Measurements from ENCODE around the gene POLRMT.

The POLRMT gene

DNA sequence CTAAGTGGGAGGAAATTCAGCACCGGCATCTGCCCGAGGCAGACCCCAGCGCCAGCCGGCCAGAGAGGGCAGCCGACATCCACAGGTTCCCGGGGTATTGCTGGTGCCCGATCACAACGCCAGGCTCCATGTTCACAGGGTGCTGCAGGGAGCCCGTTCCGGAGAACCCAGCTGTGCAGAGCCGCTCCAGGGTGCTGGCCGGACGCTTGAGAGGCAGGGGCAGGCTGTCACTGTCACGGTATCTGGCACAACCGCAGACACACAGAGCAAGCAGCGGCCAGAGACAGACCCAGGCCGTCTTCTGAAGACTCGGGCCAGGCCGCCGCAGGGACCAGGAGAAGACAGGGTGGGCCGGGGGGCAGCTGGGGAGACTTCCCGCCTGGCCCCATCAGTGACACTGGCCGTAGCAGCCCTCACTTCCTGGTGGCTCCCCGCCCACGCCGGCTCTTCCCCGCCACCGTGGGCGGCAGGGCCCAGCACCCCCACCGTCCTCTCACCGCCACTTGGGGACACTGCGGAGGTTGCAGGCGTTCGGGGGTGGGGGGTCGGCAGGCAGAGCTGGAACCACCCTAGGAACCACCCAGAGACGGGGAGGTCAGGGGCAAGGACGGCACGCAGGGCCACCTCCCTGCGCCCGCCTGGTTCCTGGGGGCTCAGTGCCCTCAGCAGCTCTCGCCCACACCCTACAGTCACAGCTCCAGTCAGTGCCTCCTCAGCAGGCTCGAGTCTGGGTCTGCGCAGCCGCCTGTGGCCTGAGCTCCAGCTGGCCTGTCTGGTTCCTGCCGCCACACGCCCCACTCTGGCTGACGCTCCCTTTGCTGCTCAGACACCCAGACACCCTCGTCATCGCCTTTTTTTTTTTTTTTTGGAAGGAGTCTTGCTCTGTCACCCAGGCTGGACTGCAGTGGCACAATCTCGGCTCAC lies 25.8 kb upstream of the POLRMT start:
- H3K36me3 ChIP-seq (ENCODE audit: control insufficient read depth, insufficient read depth, low read length) = no peaks in the 10 kb centered on the region
- no peak overlapping the region for H3K9ac ChIP-seq (ENCODE audit: low read length)
- H3K4me3 ChIP-seq (ENCODE audit: low read length) = no peak overlapping the region
- H3K27ac ChIP-seq (ENCODE audit: low read depth, low read length) = no peak overlapping the region
- H3K4me1 ChIP-seq (ENCODE audit: control insufficient read depth, insufficient read depth, low read length) = peaks cover 10% of the 10 kb centered on the region
- H3K27me3 ChIP-seq (ENCODE audit: control insufficient read depth, insufficient read depth, low read length) = no peaks in the 10 kb centered on the region

DNA sequence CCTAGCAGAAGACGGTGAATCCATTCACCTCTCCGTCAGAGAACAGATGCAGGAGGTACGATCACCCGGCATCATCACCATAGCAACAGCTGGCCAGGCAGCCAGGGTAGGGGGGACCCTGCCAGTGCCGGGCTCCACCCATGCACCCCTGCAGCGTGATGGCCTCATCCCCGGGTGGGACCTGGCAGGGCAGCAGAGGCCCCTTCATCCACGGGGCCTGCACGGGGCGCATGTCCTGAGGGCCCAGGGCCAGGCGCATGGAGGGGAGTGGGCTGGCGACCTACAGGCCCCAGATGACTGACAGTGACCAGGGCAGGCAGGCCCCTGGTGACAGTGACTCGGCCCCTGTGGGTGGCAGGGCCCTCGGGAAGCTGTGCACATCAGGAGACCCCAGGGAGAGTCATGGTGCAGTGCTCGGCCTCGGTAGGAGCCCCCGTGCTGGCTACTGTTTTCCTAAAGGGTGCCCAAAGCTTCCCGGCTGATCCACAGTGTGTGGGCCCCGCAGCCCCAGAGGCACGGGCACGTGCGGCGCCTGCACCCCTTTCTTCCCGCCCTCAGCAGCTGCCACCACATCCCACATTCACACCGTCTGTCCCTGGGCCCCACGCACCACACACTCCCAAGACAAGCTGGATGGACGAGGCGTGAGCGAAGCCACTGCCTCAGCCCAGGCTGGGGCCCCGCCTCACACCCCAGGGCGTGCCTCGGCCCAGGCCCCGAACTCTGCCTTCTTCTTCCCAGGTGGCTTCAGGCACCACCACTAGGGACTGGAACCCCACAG lies 24.9 kb upstream of the POLRMT start:
- H3K36me3 ChIP-seq (ENCODE audit: control insufficient read depth, insufficient read depth, low read length) = peaks cover 6% of the 10 kb centered on the region
- no peak overlapping the region for H3K4me3 ChIP-seq (ENCODE audit: low read length)
- H3K27me3 ChIP-seq (ENCODE audit: control insufficient read depth, insufficient read depth, low read length) = no peaks in the 10 kb centered on the region
- peaks cover 5% of the 10 kb centered on the region for H3K4me1 ChIP-seq (ENCODE audit: control insufficient read depth, insufficient read depth, low read length)
- no peak overlapping the region for H3K27ac ChIP-seq (ENCODE audit: low read depth, low read length)
- H3K9ac ChIP-seq (ENCODE audit: low read length) = no peak overlapping the region

DNA sequence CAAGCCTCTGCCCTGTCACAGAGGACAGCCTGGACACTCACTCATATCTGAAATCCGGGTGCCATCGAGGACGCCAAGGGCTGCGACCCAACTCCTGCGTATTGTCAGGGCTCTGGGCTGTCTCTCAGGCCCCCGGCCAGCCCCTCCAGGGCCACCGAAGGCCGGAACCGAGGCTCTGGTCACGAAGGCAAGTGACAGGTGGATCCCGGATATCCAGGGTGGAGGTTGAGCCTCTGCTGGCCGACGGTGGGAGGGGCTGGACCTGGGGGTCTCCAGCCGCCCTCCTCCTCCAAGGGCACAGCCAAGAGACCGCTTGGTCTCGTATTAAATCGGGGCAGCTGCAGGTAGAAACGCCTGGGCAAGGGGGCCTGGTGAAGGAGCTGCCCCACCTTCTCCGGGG lies 24.3 kb upstream of the POLRMT start:
- Histone ChIP-seq H3K9ac (ENCODE audit: low read length) (no peak overlapping the region), H3K27ac (ENCODE audit: low read depth, low read length) (no peak overlapping the region), H3K4me1 (ENCODE audit: control insufficient read depth, insufficient read depth, low read length) (peaks cover 5% of the 10 kb centered on the region), H3K4me3 (ENCODE audit: low read length) (no peak overlapping the region), H3K36me3 (ENCODE audit: control insufficient read depth, insufficient read depth, low read length) (peaks cover 10% of the 10 kb centered on the region), H3K27me3 (ENCODE audit: control insufficient read depth, insufficient read depth, low read length) (no peaks in the 10 kb centered on the region)

DNA sequence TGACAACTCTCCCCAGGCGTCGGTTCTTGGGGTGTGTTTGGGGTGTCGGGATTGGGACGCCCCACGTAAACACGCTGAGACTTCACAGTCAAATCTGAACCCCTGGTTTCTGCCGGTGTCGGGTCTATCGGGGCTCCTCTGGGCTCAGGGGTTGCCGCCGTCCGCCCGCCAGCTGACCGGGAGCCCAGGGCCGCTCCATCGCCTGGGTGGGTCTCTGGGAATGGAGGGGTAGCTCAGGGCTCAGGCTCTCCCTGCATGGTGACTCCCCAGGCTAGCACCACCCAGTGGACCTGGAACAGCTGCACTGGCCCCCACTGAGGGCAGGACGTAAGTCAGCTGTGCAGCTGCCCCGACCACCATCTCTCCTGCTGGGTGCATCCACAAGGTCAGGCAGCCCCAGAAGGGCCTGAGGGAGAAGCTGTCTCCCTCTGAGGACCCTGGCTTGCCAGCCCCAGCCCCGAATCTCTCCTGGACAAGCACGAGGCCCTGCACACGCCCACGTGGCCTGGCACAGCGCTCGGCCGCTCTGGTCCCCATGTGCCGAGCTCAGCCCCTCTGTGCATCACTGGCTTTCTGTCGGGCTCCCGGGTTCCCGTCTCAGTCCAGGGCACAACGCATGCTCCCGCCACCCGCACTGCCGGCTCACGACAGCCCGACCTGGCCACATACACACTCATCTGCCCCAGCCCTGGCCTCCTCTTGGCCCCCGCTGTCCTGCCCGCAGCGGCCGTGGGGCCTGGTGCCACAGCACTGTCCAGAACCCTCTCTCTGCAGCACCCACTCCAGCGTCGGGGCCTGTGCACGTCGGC lies 23.6 kb upstream of the POLRMT start:
- Histone ChIP-seq H3K27me3 (ENCODE audit: control insufficient read depth, insufficient read depth, low read length) (no peaks in the 10 kb centered on the region), H3K36me3 (ENCODE audit: control insufficient read depth, insufficient read depth, low read length) (peaks cover 10% of the 10 kb centered on the region), H3K27ac (ENCODE audit: low read depth, low read length) (no peak overlapping the region), H3K4me1 (ENCODE audit: control insufficient read depth, insufficient read depth, low read length) (peaks cover 5% of the 10 kb centered on the region), H3K4me3 (ENCODE audit: low read length) (no peak overlapping the region), H3K9ac (ENCODE audit: low read length) (no peak overlapping the region)

DNA sequence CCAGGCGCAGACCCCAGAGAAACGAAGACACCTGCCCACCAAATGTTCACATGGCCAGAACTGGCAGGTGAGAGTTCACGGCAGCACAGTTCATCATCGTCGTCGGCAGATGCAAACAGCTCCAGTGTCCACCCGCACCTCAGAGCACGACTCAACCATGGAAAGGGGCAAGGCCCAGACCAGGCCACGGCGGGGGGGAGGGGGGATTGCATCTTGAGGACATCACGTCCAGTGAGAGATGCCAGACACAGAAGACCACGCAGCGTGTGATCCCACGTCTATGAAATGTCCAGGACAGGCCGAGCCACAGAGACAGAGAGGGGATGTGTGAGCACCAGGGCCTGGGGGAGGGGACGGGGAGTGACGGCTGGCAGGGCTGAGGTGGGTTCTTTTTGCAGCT lies 22.4 kb upstream of the POLRMT start:
- Histone ChIP-seq H3K4me1 (ENCODE audit: control insufficient read depth, insufficient read depth, low read length) (no peaks in the 10 kb centered on the region), H3K36me3 (ENCODE audit: control insufficient read depth, insufficient read depth, low read length) (peaks cover 15% of the 10 kb centered on the region), H3K9ac (ENCODE audit: low read length) (no peak overlapping the region), H3K4me3 (ENCODE audit: low read length) (no peak overlapping the region), H3K27me3 (ENCODE audit: control insufficient read depth, insufficient read depth, low read length) (no peaks in the 10 kb centered on the region), H3K27ac (ENCODE audit: low read depth, low read length) (no peak overlapping the region)

DNA sequence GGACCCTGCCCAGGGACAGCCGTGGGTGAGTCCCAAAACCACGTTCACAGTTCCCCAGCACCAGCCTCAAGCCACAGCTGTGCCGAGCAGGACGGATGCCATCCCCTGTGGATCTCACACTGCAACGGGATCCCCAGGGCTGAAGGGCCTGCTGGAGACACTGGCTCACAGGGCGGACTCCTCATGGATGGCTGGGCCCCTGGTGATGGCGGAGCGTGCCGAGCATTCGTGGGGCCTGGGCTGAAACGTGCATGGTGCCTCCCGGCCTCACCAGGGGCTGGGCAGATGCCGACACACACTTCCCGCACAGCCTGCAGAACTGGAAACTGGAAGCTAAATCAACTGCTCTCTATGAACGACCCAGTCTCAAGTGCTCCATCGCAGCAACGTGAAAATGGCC lies 20.1 kb upstream of the POLRMT start:
- no peak overlapping the region for H3K4me3 ChIP-seq (ENCODE audit: low read length)
- H3K36me3 ChIP-seq (ENCODE audit: control insufficient read depth, insufficient read depth, low read length) = peaks cover 20% of the 10 kb centered on the region
- no peaks in the 10 kb centered on the region for H3K27me3 ChIP-seq (ENCODE audit: control insufficient read depth, insufficient read depth, low read length)
- no peak overlapping the region for H3K9ac ChIP-seq (ENCODE audit: low read length)
- H3K4me1 ChIP-seq (ENCODE audit: control insufficient read depth, insufficient read depth, low read length) = no peaks in the 10 kb centered on the region
- H3K27ac ChIP-seq (ENCODE audit: low read depth, low read length) = no peak overlapping the region

DNA sequence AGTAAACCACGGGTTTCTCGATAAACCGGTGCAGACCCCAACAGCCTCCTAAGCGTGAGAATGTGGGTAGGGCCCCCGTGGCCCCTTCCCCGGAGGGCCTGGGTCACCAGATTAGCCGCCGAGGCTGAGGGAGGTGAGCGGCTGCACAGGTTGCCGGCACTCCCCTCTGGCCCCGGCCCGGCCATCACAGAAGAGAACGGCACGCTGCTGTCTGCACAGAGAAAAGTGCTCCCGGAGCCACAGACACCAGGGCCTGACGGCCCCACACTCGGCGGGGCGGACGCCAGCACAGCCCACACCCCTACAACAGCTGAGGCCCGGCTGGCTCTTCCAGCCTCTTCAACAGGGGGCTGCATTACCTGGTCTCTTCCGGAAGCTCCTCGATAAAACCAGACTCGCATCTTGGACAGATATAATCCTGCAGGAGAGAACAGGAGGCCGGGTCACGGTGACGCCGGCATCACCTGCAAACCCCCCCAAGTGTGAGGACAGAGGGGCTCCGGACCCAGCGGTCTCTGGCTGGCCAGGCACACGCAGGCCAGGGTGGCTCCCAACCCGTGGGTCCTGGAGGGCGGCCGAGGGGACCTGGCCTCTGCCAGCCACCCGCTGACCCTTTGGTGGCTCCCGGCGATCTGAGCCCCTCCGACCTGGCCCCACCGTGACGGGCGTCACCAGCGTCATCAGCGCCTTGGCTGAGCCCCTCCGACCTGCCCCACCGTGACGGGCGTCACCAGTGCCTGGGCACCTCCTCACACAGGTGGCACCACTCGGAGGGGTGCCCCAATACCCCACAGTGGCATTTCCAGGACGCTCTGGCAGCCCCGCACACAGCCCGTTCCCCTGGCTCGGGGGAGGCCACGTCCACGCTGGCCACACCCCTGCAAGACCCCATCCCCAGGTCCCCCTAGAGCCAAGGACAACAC lies 19.4 kb upstream of the POLRMT start:
- Histone ChIP-seq H3K4me1 (ENCODE audit: control insufficient read depth, insufficient read depth, low read length) (no peaks in the 10 kb centered on the region), H3K9ac (ENCODE audit: low read length) (no peak overlapping the region), H3K27me3 (ENCODE audit: control insufficient read depth, insufficient read depth, low read length) (no peaks in the 10 kb centered on the region), H3K36me3 (ENCODE audit: control insufficient read depth, insufficient read depth, low read length) (peaks cover 22% of the 10 kb centered on the region), H3K4me3 (ENCODE audit: low read length) (no peak overlapping the region), H3K27ac (ENCODE audit: low read depth, low read length) (no peak overlapping the region)

DNA sequence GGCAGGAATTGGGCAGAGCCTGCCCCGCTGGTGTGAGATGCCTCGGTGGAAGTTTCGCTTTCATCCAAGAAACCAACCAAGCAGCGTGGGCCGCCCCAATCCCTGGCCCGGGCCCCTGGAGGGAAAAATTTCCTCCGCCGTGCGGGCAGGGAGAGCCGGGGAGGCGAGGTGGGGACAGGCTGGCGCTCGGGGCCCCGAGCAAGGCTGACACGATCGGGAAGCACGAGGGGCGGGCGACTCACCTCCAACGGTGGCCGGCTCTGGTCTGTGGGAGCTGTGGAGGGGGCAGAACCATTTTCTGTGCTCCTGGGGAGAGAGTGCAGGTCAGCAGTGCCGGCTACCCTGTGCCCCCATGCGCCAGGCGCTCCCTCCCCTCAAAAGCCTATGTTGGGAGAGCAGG lies 18.7 kb upstream of the POLRMT start:
- peaks cover 25% of the 10 kb centered on the region for H3K36me3 ChIP-seq (ENCODE audit: control insufficient read depth, insufficient read depth, low read length)
- no peaks in the 10 kb centered on the region for H3K27me3 ChIP-seq (ENCODE audit: control insufficient read depth, insufficient read depth, low read length)
- no peaks in the 10 kb centered on the region for H3K4me1 ChIP-seq (ENCODE audit: control insufficient read depth, insufficient read depth, low read length)
- no peak overlapping the region for H3K27ac ChIP-seq (ENCODE audit: low read depth, low read length)
- no peak overlapping the region for H3K4me3 ChIP-seq (ENCODE audit: low read length)
- H3K9ac ChIP-seq (ENCODE audit: low read length) = no peak overlapping the region

DNA sequence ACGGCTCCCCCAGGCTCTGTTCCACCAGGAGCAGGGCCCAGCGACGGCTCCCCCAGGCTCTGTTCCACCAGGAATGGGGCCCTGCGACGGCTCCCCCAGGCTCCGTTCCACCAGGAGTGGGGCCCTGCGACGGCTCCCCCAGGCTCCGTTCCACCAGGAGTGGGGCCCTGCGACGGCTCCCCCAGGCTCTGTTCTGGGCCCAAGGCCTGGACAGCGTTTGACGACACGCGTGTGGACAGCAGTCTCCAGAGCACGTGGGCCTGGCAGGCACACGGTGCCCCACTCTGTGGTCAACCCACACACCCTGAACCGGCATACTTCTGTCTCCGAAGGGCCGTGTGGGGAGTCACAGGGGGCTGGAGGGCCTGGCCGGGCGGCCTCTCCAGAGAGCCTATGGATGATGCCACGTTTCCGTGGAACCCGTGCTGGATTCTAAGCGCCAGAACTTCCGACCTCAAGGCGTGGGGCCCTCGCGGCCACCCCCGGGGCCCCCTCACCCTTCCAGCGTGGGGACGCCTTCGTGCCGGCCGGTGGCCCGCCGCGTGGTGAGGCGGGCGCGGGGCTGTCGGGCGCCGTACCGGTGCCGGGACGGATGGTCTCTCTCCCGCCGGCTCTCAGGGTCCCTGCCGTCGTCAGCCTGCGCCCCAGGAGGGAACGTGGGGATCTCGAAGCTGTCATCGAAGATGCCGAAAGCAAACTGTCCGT lies 17.9 kb upstream of the POLRMT start:
- H3K9ac ChIP-seq (ENCODE audit: low read length) = no peak overlapping the region
- peaks cover 29% of the 10 kb centered on the region for H3K36me3 ChIP-seq (ENCODE audit: control insufficient read depth, insufficient read depth, low read length)
- H3K4me3 ChIP-seq (ENCODE audit: low read length) = no peak overlapping the region
- no peaks in the 10 kb centered on the region for H3K27me3 ChIP-seq (ENCODE audit: control insufficient read depth, insufficient read depth, low read length)
- no peaks in the 10 kb centered on the region for H3K4me1 ChIP-seq (ENCODE audit: control insufficient read depth, insufficient read depth, low read length)
- no peak overlapping the region for H3K27ac ChIP-seq (ENCODE audit: low read depth, low read length)

DNA sequence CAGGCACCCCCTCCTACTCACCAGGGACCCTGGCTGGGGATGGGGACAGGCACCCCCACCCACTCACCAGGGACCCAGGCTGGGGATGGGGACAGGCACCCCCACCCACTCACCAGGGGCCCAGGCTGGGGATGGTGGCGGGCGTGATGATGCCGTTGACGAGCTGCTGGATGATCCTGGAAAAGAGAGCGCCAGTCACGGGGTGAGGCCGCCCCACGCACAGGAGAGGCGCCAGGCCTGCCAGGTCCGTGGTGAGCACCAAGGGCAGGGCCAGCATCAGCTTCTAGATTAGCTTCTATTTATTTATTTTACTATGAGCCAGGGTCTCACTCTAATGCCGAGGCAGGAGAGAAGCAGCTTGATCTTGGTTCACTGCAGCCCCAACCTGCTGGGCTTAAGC lies 16.8 kb upstream of the POLRMT start:
- H3K36me3 ChIP-seq (ENCODE audit: control insufficient read depth, insufficient read depth, low read length) = peaks cover 29% of the 10 kb centered on the region

More for the DNA sequence above, 16.8 kb upstream of the POLRMT start:
- Histone ChIP-seq H3K4me3 (ENCODE audit: low read length) (no peak overlapping the region), H3K27ac (ENCODE audit: low read depth, low read length) (no peak overlapping the region), H3K4me1 (ENCODE audit: control insufficient read depth, insufficient read depth, low read length) (no peaks in the 10 kb centered on the region), H3K27me3 (ENCODE audit: control insufficient read depth, insufficient read depth, low read length) (no peaks in the 10 kb centered on the region), H3K9ac (ENCODE audit: low read length) (no peak overlapping the region)

Data from rectal smooth muscle tissue (tissue), 1 donor.